GM12801 (cell line): ENCODE data around the gene FAM3A.

Experiments used
- TF ChIP-seq, protein P1 (sequence below): IDR thresholded peaks from one replicate; pipeline ENCODE4 v1.5.1; 2011; ENCODE audit warnings: control low read depth; ENCODE audit not compliant: insufficient read length; ENCODE audit errors: extremely low read depth

FAM3A gene

DNA sequence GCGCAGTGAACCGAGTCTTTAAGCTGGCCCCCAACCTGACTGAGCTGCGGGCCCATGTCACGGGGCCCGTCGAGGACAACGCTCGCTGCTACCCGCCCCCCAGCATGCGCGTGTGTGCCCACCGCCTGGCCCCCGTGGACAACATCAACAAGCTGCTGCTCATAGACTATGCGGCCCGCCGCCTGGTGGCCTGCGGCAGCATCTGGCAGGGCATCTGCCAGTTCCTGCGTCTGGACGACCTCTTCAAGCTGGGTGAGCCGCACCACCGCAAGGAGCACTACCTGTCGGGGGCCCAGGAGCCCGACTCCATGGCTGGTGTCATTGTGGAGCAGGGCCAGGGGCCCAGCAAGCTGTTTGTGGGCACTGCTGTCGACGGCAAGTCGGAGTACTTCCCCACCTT, 55.7 kb downstream of the FAM3A start:
- TF ChIP-seq, protein P1, sequence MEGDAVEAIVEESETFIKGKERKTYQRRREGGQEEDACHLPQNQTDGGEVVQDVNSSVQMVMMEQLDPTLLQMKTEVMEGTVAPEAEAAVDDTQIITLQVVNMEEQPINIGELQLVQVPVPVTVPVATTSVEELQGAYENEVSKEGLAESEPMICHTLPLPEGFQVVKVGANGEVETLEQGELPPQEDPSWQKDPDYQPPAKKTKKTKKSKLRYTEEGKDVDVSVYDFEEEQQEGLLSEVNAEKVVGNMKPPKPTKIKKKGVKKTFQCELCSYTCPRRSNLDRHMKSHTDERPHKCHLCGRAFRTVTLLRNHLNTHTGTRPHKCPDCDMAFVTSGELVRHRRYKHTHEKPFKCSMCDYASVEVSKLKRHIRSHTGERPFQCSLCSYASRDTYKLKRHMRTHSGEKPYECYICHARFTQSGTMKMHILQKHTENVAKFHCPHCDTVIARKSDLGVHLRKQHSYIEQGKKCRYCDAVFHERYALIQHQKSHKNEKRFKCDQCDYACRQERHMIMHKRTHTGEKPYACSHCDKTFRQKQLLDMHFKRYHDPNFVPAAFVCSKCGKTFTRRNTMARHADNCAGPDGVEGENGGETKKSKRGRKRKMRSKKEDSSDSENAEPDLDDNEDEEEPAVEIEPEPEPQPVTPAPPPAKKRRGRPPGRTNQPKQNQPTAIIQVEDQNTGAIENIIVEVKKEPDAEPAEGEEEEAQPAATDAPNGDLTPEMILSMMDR: no peak

DNA sequence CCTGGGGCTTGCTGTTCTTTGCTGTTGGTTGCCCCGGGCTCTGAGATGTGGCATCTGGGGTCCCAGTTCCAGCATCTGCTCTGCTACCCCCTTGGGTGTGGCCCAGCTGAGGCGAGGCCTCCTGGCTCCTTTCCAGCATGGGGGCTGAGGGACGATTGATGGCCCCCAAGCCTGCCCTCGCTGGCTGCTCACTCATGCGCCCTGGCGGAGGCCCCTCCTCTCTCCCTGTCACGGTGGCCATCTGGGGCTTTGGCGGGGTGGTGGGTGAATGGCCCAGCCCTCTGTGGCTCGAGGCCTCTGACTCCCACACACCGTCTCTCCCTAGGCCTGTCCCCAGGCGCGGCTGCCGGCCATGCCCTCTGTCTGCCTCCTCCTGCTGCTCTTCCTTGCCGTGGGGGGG, 56.2 kb downstream of the FAM3A start:
- TF ChIP-seq, protein P1: no peak

DNA sequence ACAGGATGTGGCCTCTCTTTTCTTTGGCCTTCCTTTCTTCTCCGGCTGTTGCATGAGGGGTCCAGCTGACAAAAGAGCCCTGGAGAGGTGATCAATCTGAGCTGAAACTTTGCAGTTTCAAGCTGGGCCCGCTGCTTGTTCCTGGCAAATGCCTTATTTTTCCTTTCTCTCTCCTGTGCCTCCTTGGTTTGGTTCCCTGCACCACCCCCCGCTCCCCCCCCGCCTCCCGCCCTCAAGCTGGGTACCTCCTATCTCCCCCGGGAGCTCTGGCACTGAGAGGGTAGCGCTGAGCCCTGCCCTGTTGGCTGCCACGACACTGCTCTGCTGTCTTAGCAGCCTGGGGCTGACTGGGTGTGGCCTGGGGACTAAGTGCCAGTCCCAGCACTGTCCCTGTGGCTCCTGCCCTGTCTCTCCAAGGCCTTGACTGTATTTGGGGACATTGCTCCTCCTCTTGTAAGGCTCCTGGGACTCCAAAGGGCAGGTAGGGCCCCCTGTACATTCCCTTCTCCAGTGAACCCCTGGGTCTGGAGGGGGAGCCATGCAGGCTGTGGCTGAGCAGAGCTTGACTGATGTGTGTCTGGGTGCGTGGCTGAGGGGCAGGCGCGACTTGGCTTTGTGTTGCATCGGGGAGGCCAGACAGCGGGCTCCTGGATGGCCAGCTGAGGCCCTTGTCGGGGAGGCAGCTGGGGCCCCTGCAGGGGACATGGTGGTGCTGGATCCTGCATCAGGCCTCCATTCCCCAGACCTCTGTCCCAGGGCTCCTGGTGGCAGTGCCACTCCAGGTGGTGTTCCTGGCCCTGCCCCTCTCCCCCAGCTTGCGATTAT, 56.9 kb downstream of the FAM3A start:
- TF ChIP-seq, protein P1: no peak

DNA sequence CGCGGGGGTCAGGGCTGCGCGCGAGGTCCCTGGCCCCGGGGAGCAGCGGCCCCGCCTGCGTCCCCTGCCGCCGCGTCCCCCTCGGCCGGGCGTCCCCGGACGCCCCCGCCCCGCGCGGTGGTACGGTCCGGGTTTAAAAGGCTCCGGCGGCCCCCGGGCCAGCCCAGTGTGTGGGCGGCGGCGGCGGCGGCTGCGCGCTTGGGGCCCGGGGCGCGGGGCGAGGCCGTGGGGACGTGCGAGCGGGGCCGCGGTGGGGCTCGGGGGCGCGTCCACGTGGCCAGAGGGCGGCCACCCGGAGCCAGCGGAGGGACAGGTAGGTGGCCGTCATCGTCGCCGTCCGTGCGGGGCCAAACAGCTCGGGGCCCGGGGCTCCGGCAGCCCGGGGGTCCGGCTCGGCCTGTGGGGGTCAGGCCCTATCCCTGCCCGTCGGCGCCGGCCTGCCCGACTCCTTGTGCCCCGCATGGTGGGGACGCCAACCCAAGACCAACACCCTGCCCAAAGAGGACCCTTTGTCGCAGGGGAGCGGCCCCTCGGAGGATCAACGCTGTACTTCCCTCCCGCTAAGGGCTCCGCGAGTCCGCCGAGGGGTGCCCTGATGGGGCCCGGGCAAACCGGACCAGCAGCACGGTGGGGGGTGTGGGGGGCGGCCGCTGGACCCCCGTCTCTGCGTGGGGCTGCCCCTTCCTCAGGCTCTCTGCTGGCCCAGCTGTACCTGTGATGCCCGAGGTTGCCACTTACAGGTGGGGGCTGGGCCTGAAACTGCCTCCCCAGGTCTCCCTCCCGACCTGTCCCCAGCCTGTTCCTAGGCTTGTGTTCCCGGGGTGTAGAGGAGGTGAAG, 57.7 kb downstream of the FAM3A start, which contains the start of gene PLXNA3:
Gene PLXNA3, plus strand, starts transcription at position 166 of the 838 bp plus-strand sequence. CDS start 1,903 bp downstream, outside the sequence.
- TF ChIP-seq, protein P1: no peak

DNA sequence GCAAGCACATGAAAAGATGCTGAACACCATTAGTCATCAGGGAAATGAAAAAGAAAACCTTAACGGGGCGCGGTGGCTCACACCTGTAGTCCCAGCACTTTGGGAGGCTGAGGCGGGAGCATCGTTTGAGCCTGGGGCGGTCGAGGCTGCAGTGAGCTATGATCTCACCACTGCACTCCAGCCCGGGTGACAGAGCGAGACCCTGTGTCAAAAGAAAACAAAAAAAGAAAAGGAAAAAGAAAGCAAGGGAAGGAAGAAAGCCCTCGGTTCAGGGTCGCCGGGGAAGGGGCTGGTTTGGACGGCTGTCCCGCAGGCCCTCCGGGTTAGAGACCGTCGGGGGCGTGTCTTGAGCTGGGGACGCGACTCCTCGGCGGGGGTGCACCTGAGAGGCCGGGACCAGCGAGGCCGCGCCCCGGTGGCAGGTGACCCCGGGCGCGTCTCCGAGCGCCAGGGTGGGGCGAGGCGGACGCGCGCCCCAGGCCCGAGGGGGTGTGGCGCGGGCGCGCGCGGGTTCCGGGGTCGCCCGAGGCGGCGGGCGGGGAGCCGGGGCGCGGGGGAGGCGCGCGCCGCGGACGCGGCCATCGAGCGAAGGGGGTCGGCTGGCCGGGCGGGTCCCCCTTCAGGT, 58.4 kb downstream of the FAM3A start:
- TF ChIP-seq, protein P1: no peak
